Fibroblast of peridontal ligament (primary cell): ENCODE results near the gene MAP3K9.

Experiments used
- DNase-seq: peaks from one replicate; pipeline ENCODE4 v3.0.0-alpha.2; 2010; ENCODE audit errors: extremely low read depth

The MAP3K9 gene

GRCh38 chr14:70699646-70700045 is 109.7 kb downstream of the MAP3K9 start:
- DNase-seq: no peak

DNA sequence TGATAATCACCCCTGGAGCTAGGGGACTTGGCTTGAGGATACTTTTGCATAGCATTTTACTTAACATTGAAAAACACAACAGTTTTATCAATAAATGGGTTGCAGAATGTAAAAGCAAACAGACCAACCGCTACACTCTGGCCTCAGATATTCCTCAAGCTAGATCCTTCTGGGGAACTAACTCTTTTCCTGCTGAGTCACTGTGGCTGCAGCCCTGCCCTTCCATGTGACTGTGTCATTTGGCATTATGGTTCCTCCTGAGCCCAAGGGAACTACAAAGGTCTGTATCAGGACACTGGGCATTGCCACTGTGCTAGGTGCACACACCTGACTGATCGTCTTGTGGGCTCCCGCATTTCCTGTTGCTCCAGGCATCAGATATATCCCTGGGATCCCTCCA is 111.0 kb downstream of the MAP3K9 start:
- peak; percentile 39 for DNase-seq

GRCh38 chr14:70697701-70698100 is 111.6 kb downstream of the MAP3K9 start:
- DNase-seq: peak; percentile 3

DNA sequence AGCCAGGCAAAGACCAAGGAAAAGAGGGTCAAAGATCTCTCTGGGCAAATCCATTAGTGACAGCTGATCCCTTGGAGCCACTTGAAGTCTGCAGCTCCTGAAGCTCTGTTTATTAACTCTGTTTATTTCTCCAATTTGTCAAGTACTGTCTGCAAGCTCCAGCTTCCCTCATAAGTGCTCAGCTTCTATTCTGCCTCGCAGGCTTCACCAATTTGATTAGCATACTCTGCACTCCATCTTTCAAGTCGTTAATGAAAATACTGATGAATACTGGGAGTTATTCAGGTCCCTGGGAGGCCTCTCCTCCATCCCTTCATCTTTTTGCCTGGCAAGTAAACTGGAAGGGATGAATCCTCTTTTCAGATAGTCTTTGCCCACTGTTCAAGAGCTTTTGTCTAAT is 113.3 kb downstream of the MAP3K9 start:
- DNase-seq: no peak

- no peak for DNase-seq
Observed at GRCh38 chr14:70692210-70692609, 117.1 kb downstream of the MAP3K9 start.

DNA sequence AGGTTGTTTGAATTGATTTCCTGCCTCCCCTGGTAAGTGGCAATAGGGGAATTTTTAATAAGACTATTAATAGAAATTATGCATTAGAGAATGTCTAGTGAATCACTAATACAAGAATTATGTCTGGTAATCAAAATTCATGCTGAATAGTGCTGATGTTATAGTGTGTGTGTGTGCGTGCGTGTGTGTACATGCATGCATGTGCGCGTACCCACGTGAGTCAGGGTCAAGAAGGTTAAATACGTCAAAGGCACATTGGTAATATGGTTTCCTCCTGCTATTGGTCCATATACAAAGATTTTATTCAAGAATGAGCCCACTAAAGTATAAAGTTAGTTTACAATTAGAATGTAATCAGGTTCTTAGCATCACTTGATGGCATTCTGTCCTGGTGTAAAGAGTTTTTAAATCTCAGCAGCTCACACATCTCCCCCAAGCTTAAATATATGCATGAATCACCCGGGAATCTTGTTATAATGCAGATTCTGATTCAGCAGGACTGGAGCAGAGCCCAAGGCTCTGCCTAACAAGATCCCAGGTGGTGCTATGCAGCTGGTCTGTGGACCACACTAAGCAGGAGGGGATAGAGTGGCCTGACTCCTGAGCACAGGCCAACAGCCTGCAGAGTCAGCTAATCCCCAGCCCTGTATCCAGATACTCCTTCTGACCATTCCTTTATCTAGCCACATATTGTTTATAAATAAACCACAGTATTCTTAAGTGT is 123.7 kb downstream of the MAP3K9 start:
- DNase-seq: peak; percentile 23

GRCh38 chr14:70683983-70684382 is 125.3 kb downstream of the MAP3K9 start:
- DNase-seq: no peak

- no peak for DNase-seq
Observed at GRCh38 chr14:70680748-70681147, 128.6 kb downstream of the MAP3K9 start.

DNA sequence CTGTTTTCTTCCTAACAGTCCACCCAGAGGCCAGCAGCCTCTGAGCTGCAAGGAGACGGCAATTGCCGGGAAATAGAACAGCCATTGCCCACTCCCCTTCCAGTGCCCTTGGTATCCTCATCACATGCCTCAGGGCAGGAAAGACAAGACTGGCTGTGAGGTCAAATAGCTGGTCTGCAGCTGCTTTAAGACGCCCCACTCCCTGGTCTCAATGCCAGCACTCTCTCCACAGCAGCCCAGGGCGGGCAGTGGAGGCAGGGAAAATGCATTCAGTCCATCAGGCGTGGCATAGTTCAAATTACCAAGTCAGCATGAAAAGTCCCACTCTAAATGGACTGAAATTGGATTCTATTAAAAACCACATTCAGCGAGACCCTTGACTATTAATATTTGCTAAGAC is 132.0 kb downstream of the MAP3K9 start:
- DNase-seq: no peak
